Left lung (tissue), 10 donors: ENCODE measurements around the gene MAST2. TPM values are rescaled to one million over a fixed set of nuclear protein-coding genes. Genes with fewer than 3 reads are reported as not detected.

Experiments used
- ATAC-seq: fragments of 200-7000 bp; cut with Tn5 transposase; one replicate; pipeline ENCODE4 v1.9.1; 2020; ENCODE audit warnings: moderate library complexity
- DNase-seq, 4 donors: peaks; one replicate each; pipeline ENCODE4 v3.0.0-alpha.2; 2013 to 2020
- H3K27ac ChIP-seq, 2 donors: fragments of 200-600 bp; sonication (generic) in 1 of 2; one replicate each; pipeline versions ENCODE4 v1.5.0 to v1.8.0; 2020 to 2021
- H3K27me3 ChIP-seq, 2 donors: fragments of 200-600 bp; sonication (generic) in 1 of 2; one replicate each; pipeline versions ENCODE4 v1.5.0 to v1.8.0; 2020 to 2021
- H3K36me3 ChIP-seq, 2 donors: fragments of 200-600 bp; sonication (generic) in 1 of 2; one replicate each; pipeline versions ENCODE4 v1.5.0 to v1.8.0; 2020 to 2021
- H3K4me1 ChIP-seq, 2 donors: fragments of 200-600 bp; one replicate each; pipeline ENCODE4 v1.8.0; 2021
- H3K4me3 ChIP-seq, 2 donors: fragments of 200-600 bp; sonication (generic) in 1 of 2; one replicate each; pipeline versions ENCODE4 v1.5.0 to v1.8.0; 2020 to 2021; ENCODE audit warnings: mild to moderate bottlenecking in 1 of 2
- H3K9me3 ChIP-seq, 2 donors: fragments of 200-600 bp; sonication (generic) in 1 of 2; one replicate each; pipeline versions ENCODE4 v1.5.0 to v1.8.0; 2020 to 2021
- intact Hi-C, 2 donors: fragments of 100-400 bp; cut with DNase I; formaldehyde crosslinking; loops; one replicate each; pipeline versions ENCODE4 v1.11.2 to v1.14.2; 2022
- polyA plus RNA-seq, 6 donors: library from polyadenylated mRNA; unstranded; fragments of 120-200 nt; gene quantifications; one replicate each; pipeline ENCODE4 v1.2.1, GENCODE V29; 2013; ENCODE audit not compliant: insufficient read length in 6 of 6
- total RNA-seq, 2 donors: library from RNA; stranded (reverse); fragmentation: NEBNext Ultra II Directional; extraction: Animal tissue kit (Norgen Biotek cat#: 25700); gene quantifications; one replicate each; pipeline ENCODE4 v1.2.1, GENCODE V29; 2021
- TF ChIP-seq, protein P1 (sequence below), 2 donors: fragments of 200-600 bp; sonication (generic) in 1 of 2; IDR thresholded peaks; one replicate each; pipeline versions ENCODE4 v1.5.0 to v1.8.0; 2021; ENCODE audit warnings: antibody characterized with exemption in 2 of 2
- donor health status: DM: no; HTN: yes; CAD: no.
- donor health status: DM: no; HTN: no; CAD: no.

MAST2 gene
- total and polyA plus RNA-seq, 8 donors, result 27.3 to 74.4 (median 64.9) TPM

DNA sequence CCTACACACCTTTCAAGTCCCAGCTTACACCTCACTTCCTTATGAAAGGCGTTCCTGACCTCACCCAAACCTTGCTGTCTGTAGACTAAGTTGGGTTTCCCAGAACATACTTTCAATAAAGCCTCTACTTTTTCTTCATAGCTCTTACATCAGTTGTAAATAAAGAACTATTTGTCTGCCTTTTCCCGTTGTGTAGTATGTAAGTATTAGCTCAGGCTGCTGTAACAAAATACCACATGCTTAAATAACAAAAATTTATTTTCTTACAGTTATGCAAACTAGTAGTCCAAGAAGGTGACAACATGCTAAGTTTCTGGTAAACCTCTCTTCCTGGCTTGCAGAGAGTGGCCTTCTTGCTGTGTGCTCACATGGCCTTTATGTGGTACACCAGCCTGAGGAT, 86.7 kb downstream of the MAST2 start:
- TF ChIP-seq, protein P1, sequence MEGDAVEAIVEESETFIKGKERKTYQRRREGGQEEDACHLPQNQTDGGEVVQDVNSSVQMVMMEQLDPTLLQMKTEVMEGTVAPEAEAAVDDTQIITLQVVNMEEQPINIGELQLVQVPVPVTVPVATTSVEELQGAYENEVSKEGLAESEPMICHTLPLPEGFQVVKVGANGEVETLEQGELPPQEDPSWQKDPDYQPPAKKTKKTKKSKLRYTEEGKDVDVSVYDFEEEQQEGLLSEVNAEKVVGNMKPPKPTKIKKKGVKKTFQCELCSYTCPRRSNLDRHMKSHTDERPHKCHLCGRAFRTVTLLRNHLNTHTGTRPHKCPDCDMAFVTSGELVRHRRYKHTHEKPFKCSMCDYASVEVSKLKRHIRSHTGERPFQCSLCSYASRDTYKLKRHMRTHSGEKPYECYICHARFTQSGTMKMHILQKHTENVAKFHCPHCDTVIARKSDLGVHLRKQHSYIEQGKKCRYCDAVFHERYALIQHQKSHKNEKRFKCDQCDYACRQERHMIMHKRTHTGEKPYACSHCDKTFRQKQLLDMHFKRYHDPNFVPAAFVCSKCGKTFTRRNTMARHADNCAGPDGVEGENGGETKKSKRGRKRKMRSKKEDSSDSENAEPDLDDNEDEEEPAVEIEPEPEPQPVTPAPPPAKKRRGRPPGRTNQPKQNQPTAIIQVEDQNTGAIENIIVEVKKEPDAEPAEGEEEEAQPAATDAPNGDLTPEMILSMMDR (IDR thresholded peaks at IDR 0.05), result no peak
- DNase-seq (no peak), ATAC-seq (no peak)
- Histone ChIP-seq H3K36me3 (no peaks in the 10 kb centered on the region), H3K4me1 (peaks cover 0 to 5% of the 10 kb centered on the region in 2 donors), H3K27me3 (no peaks in the 10 kb centered on the region), H3K27ac (no peak overlapping the region), H3K4me3 (no peak overlapping the region), H3K9me3 (no peaks in the 10 kb centered on the region)
- intact Hi-C loops, result no loop called here

DNA sequence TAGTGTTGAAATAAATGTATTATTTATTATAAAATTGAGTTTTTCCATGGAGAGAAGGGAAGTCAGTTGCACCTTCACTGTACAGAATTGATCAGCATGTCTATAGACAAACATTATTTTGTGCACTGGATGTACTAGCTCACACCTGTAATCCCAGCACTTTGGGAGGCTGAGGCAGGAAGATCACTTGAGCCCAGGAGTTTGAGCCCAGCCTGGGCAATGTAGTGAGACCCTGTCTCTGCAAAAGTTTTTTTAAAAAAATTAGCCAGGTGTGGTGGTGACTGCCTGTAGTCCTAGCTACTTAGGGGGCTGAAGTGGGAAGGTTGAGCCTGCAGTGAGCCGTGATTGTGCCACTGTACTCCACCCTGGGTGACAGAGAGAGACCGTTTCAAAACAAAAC, 87.7 kb downstream of the MAST2 start:
- no peak overlapping the region for H3K4me3 ChIP-seq
- H3K36me3 ChIP-seq, result no peaks in the 10 kb centered on the region
- no peaks in the 10 kb centered on the region for H3K9me3 ChIP-seq
- H3K27ac ChIP-seq, result no peak overlapping the region
- ATAC-seq (no peak), DNase-seq (no peak)
- TF ChIP-seq, protein P1 (IDR thresholded peaks at IDR 0.05), result no peak
- no peaks in the 10 kb centered on the region for H3K27me3 ChIP-seq
- peaks cover 0 to 5% of the 10 kb centered on the region in 2 donors for H3K4me1 ChIP-seq
- intact Hi-C loops, result no loop called here

DNA sequence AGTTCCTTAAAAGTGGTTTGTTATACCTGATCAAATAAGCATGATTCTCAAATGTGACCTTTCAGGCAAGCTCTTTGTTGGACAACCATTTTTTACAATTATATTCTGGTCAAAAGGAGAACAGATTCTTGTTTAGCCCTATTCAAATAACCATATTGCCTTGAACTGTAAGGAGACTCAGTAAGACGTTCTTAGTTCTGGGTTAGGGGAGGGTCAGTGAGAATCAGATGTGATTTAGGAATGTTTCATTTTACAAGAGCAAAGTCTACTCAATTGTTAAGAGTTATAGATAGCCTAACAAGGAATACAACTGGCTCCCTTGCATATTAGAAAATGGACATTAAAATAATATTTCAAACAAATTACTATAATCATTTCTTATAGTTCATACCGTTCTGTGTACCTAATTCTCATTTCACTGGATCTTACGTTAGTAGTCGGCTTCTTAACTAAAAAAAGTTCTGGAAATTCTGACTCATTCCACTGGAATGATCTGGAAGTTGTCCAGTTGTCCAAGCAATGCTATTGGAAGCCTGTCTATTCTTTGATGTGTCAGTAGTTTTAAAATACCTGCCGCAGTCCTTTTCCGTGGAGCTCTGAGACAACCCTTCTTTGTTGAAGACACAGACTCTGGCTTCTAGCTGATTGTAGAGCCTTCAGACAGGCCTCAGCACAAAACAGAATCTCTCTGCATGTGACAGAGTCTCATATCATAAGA, 88.8 kb downstream of the MAST2 start:
- Histone ChIP-seq H3K9me3 (no peaks in the 10 kb centered on the region), H3K36me3 (no peaks in the 10 kb centered on the region), H3K27me3 (no peaks in the 10 kb centered on the region), H3K4me1 (peaks cover 0 to 5% of the 10 kb centered on the region in 2 donors), H3K27ac (peak overlapping the region; percentile 35 to 79), H3K4me3 (no peak overlapping the region)
- ATAC-seq, result peak; percentile 89
- intact Hi-C loops, result no loop called here
- peak in 2 of 4 donors; percentile 32 to 46 for DNase-seq
- TF ChIP-seq, protein P1 (IDR thresholded peaks at IDR 0.05), result no peak

DNA sequence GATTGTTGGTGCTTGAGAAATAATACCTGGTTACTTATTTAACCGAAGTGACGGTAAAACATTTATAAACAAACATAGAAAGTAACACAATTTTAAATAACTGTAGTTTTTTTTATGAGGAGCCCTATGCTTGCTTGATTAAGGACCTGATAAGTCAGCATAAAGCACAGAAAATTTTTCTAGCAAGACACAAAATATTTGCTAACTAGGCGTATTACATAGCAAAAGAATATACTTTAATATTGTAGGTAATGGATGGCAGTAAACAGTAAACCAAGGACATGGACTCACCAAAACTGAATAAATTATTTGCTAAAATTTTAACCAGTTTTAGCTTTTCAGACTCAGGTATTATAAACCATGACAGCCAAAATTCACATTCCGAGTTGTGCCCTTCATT, 90.9 kb downstream of the MAST2 start:
- no peaks in the 10 kb centered on the region for H3K9me3 ChIP-seq
- no peaks in the 10 kb centered on the region for H3K36me3 ChIP-seq
- TF ChIP-seq, protein P1 (IDR thresholded peaks at IDR 0.05), result no peak
- H3K27ac ChIP-seq, result no peak overlapping the region
- H3K27me3 ChIP-seq, result no peaks in the 10 kb centered on the region
- peaks cover 0 to 5% of the 10 kb centered on the region in 2 donors for H3K4me1 ChIP-seq
- intact Hi-C loops, result no loop called here
- ATAC-seq (no peak), DNase-seq (no peak)
- H3K4me3 ChIP-seq, result no peak overlapping the region

DNA sequence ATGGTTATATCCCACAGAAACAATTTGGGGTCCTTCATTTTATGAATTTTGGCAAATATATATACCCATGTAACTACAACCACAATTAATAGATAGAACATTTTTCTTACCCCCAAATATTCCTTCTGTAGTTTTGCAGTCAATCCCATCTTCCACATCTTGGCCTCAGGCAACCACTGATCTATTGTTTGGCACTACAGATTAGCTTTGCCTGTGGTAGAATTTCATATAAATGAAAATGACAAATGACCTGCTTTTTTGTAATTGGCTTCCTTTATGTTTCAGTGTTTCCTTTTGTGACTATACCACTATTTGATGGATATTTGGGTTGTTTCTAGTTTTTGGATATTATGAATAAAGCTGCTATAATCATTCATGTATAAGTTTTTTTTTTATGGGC, 91.5 kb downstream of the MAST2 start:
- TF ChIP-seq, protein P1 (IDR thresholded peaks at IDR 0.05), result no peak

More for the DNA sequence above, 91.5 kb downstream of the MAST2 start:
- H3K9me3 ChIP-seq, result no peaks in the 10 kb centered on the region
- ATAC-seq, result no peak
- no peaks in the 10 kb centered on the region for H3K27me3 ChIP-seq
- no peak overlapping the region for H3K4me3 ChIP-seq
- no peak overlapping the region for H3K27ac ChIP-seq
- H3K4me1 ChIP-seq, result peaks cover 0 to 5% of the 10 kb centered on the region in 2 donors
- H3K36me3 ChIP-seq, result no peaks in the 10 kb centered on the region
- intact Hi-C loops, result no loop called here
- no peak for DNase-seq
